ENCODE measurements around the gene NF2. TPM values are rescaled to one million over a fixed set of nuclear protein-coding genes. Genes with fewer than 3 reads are reported as not detected.
A peak's percentile ranks its signal among the peaks of the same experiment; 100 is the strongest.

Gene NF2
- total RNA-seq, 1 experiment from 2014 or later = 190 TPM

GRCh38 chr22:29700900-29701154 lies 97.4 kb downstream of the NF2 start:
- Histone ChIP-seq H3K36me3 (ENCODE audit: control insufficient read depth, insufficient read depth, low read length) (no peaks in the 10 kb centered on the region), H3K27me3 (ENCODE audit: control insufficient read depth, insufficient read depth, low read length) (no peaks in the 10 kb centered on the region), H3K4me3 (ENCODE audit: low read depth in 2 of 2, low read length in 2 of 2) (no peak overlapping the region), H3K9me3 (ENCODE audit: control insufficient read depth, insufficient read depth, low read depth, low read length) (no peaks in the 10 kb centered on the region), H3K4me1 (ENCODE audit: control insufficient read depth, insufficient read depth, low read length) (peaks cover 53% of the 10 kb centered on the region), H3K27ac (ENCODE audit: low read length) (peak overlapping the region; percentile 51; the same call in 1 of the 2 replicates)
- ChIA-PET POLR2A (interaction anchor here (0.6 to 0.7 kb wide), 2 partner anchors 11 to 350 kb away, joined by 3 read pairs; no protein-coding TSS in a partner anchor), CTCF (interaction anchor here (0.6 to 1.1 kb wide), 4 partner anchors 24 to 389 kb away, joined by 3 to 6 read pairs (median 5); no protein-coding TSS in a partner anchor)
- in situ Hi-C loops (cut with HindIII; ENCODE audit: low pct_unique_long_range_greater_than_20kb, low sequenced_read_pairs) (no loop called here), intact Hi-C loops (cut with micrococcal nuclease; ENCODE audit: unreplicated experiment) (no loop called here)
- BruUV-seq (replicated peaks) = no TSS peak
- ATAC-seq (peak; percentile 17; the same call in 1 of the 2 replicates), DNase-seq (ENCODE audit: low read depth, low spot score) (no peak)
- no peak for TF ChIP-seq REST (IDR thresholded peaks at IDR 0.05; ENCODE audit: insufficient read depth in 1 of 2, low read depth in 2 of 2, low read length in 1 of 2)
- no peak for TF ChIP-seq TCF7L2 (IDR thresholded peaks at IDR 0.05; ENCODE audit: low read depth, low read length)
- no peak for TF ChIP-seq POLR2AphosphoS5 (IDR thresholded peaks at IDR 0.05; ENCODE audit: low read depth, low read length)
- no peak for TF ChIP-seq CTCF (IDR thresholded peaks at IDR 0.05)
- TF ChIP-seq SIN3A (IDR thresholded peaks at IDR 0.05; ENCODE audit: borderline replicate concordance, insufficient read depth, low read depth, low read length) = no peak

GRCh38 chr22:29701155-29701999 lies 97.9 kb downstream of the NF2 start:
- H3K4me3 ChIP-seq (ENCODE audit: low read depth in 2 of 2, low read length in 2 of 2) = no peak overlapping the region
- intact Hi-C loops (cut with micrococcal nuclease; ENCODE audit: unreplicated experiment) = no loop called here
- H3K27ac ChIP-seq (ENCODE audit: low read length) = peak overlapping the region; percentile 51
- TF ChIP-seq POLR2AphosphoS5 (IDR thresholded peaks at IDR 0.05; ENCODE audit: low read depth, low read length) = peak; percentile 13; the same call in 1 of the 2 replicates
- no peak for TF ChIP-seq CTCF (IDR thresholded peaks at IDR 0.05)
- no peak for TF ChIP-seq TCF7L2 (IDR thresholded peaks at IDR 0.05; ENCODE audit: low read depth, low read length)
- no peak for TF ChIP-seq REST (IDR thresholded peaks at IDR 0.05; ENCODE audit: insufficient read depth in 1 of 2, low read depth in 2 of 2, low read length in 1 of 2)
- no peak for TF ChIP-seq SIN3A (IDR thresholded peaks at IDR 0.05; ENCODE audit: borderline replicate concordance, insufficient read depth, low read depth, low read length)
- H3K9me3 ChIP-seq (ENCODE audit: control insufficient read depth, insufficient read depth, low read depth, low read length) = no peaks in the 10 kb centered on the region
- in situ Hi-C loops (cut with HindIII; ENCODE audit: low pct_unique_long_range_greater_than_20kb, low sequenced_read_pairs) = no loop called here
- ChIA-PET POLR2A (interaction anchor here (0.6 to 0.7 kb wide), 5 partner anchors 11 to 371 kb away, joined by 3 to 6 read pairs (median 3); no protein-coding TSS in a partner anchor), CTCF (interaction anchor here (0.6 to 1.1 kb wide), 4 partner anchors 23 to 388 kb away, joined by 3 to 6 read pairs (median 5); no protein-coding TSS in a partner anchor)
- BruUV-seq (replicated peaks) = no TSS peak
- H3K27me3 ChIP-seq (ENCODE audit: control insufficient read depth, insufficient read depth, low read length) = no peaks in the 10 kb centered on the region
- peaks cover 53% of the 10 kb centered on the region for H3K4me1 ChIP-seq (ENCODE audit: control insufficient read depth, insufficient read depth, low read length)
- H3K36me3 ChIP-seq (ENCODE audit: control insufficient read depth, insufficient read depth, low read length) = no peaks in the 10 kb centered on the region
- no peak for DNase-seq (ENCODE audit: low read depth, low spot score)
- peak; percentile 64 for ATAC-seq
